Measurements from ENCODE around the gene HPN. TPM values are rescaled to one million over a fixed set of nuclear protein-coding genes. Genes with fewer than 3 reads are reported as not detected.

HPN gene
- total RNA-seq, 1 donor from 2014 or later = not detected

DNA sequence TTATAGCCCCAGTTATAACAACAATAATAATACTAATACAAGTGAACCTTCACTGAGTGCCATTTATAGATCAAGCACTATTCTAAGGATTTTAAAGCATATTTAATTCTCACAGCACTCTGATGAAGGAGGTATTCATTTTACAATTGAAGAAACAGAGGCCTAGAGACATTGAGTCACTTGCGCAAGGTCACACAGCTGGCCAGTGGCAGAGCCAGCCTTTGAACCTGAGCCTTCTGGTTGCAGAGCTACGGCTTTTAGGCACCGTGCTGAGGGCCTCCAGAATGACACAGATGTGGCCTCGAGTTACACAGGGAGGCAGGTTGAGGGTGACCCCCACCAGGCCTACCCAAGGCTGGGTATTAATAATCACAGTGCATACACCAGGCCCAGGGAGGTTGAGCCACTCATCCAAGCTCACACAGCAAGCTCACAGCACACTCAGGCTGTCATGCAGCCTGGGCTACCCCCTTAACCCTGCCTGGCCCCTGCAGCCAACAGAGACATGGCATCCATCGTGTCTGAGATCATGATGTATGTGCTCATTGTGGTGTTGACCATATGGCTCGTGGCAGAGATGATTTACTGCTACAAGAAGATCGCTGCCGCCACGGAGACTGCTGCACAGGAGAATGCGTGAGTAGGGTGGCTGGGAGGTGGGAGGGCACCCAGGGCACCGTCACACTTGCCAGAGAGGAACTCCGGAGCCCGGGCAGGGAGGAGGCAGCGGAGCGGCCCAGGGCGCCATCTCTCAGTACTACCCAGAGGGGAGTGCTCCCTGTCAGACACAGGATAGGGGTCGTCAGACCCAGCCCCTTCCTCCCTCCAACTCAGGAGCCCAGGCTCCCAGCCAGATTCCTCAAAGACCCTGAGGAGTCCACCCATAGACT, 2.7 kb upstream of the HPN start:
- TF ChIP-seq, protein P1, sequence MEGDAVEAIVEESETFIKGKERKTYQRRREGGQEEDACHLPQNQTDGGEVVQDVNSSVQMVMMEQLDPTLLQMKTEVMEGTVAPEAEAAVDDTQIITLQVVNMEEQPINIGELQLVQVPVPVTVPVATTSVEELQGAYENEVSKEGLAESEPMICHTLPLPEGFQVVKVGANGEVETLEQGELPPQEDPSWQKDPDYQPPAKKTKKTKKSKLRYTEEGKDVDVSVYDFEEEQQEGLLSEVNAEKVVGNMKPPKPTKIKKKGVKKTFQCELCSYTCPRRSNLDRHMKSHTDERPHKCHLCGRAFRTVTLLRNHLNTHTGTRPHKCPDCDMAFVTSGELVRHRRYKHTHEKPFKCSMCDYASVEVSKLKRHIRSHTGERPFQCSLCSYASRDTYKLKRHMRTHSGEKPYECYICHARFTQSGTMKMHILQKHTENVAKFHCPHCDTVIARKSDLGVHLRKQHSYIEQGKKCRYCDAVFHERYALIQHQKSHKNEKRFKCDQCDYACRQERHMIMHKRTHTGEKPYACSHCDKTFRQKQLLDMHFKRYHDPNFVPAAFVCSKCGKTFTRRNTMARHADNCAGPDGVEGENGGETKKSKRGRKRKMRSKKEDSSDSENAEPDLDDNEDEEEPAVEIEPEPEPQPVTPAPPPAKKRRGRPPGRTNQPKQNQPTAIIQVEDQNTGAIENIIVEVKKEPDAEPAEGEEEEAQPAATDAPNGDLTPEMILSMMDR (IDR thresholded peaks at IDR 0.05) = no peak
- H3K4me3 Mint-ChIP-seq (ENCODE audit: unreplicated experiment) = no peak overlapping the region
- no peak overlapping the region for H3K27ac Mint-ChIP-seq (ENCODE audit: unreplicated experiment)
- no peaks in the 10 kb centered on the region for H3K9me3 Mint-ChIP-seq (ENCODE audit: unreplicated experiment)
- H3K4me1 Mint-ChIP-seq (ENCODE audit: unreplicated experiment) = peaks cover 9% of the 10 kb centered on the region
- peaks cover 7% of the 10 kb centered on the region for H3K36me3 Mint-ChIP-seq (ENCODE audit: unreplicated experiment)
- no peaks in the 10 kb centered on the region for H3K27me3 Mint-ChIP-seq (ENCODE audit: unreplicated experiment)
- DNase-seq (ENCODE audit: extremely low spot score, unreplicated experiment) = no peak

DNA sequence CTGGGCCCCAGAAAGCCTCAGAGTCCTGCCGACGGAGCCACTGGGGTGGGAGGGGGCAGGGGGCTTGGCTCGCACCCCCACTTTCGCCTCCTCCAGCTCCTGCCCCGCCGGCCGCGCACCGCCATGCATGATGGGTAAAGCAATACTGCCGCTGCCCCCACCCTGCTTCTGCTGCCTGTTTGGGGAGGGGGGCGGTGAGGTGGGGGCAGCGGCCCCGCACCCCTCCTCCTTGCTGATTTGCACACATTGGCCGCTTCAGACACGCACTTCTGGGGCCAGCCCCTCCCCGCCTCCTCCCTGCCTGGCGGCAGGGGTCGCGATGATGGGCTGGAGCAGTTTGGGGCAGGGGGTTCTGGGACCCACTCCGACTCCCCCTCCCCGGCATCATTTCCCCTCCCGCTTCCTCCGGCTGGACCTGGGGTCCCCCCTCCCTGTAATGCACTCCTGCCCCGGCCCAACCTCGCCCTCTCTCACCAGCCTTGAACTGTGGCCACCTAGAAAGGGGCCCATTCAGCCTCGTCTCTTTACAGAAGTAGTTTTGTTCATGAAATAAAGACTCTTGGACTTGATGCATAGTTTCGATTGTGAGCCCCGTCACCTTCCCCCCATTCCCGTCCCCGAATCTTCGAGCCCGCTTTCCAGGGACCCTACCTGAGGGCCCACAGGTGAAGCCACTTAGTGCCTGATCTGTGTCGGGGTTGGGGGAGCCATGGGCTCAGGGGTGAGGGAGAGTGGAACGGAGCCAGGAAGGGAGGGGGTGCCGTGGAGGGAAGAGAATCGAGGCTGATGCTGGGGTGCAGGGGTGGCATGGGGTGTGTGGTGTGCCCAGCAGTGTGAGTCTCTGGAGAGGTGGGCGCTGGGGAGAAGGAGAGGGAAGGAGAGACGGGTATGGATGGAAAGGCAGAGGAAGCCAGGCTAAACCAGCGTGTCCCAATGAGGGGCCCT, 1.4 kb upstream of the HPN start:
- Mint-ChIP-seq H3K36me3 (ENCODE audit: unreplicated experiment) (no peaks in the 10 kb centered on the region), H3K27me3 (ENCODE audit: unreplicated experiment) (no peaks in the 10 kb centered on the region), H3K9me3 (ENCODE audit: unreplicated experiment) (no peaks in the 10 kb centered on the region), H3K4me1 (ENCODE audit: unreplicated experiment) (peaks cover 9% of the 10 kb centered on the region), H3K4me3 (ENCODE audit: unreplicated experiment) (no peak overlapping the region), H3K27ac (ENCODE audit: unreplicated experiment) (no peak overlapping the region)
- TF ChIP-seq, protein P1 (IDR thresholded peaks at IDR 0.05) = no peak
- DNase-seq (ENCODE audit: extremely low spot score, unreplicated experiment) = no peak

DNA sequence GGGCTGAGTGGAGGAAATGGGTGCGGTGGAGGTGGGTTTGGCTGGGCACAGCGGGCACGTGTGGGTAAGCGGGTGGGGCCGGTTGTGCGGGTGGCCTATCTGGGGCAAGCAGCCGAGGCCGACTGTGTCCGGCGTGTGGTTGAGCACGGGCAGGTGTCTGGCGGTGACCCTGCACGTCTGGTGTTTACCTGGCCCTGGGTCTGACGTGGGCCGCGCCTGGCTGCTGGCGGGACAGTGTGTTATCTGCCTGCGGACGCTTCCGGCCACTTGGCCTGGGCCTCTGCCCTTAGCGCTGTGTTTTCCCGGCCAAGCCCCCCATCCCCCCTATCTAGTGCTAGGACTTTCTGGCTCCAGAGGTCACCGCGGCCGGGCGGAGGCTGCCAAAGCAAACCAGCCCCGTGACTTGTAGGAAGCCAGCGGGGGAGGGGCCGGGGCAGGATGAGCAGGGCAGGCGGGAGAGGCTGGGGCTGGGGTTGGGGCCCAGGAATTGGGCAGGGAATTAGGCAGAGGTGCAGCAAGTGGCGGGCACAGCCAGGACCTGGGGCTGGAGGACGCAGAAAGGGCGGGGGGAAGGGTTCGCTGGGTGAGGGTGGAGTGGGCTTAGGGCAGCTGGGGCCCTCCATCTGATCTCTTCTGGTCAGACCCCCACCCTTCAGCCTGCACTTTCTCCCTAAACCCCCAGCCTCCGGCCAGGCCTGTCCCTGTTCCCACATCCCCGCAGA, 534 bp upstream of the HPN start:
- H3K27me3 Mint-ChIP-seq (ENCODE audit: unreplicated experiment) = no peaks in the 10 kb centered on the region
- no peaks in the 10 kb centered on the region for H3K9me3 Mint-ChIP-seq (ENCODE audit: unreplicated experiment)
- TF ChIP-seq, protein P1 (IDR thresholded peaks at IDR 0.05) = no peak
- peaks cover 9% of the 10 kb centered on the region for H3K4me1 Mint-ChIP-seq (ENCODE audit: unreplicated experiment)
- H3K4me3 Mint-ChIP-seq (ENCODE audit: unreplicated experiment) = no peak overlapping the region
- H3K36me3 Mint-ChIP-seq (ENCODE audit: unreplicated experiment) = no peaks in the 10 kb centered on the region
- no peak overlapping the region for H3K27ac Mint-ChIP-seq (ENCODE audit: unreplicated experiment)
- no peak for DNase-seq (ENCODE audit: extremely low spot score, unreplicated experiment)

DNA sequence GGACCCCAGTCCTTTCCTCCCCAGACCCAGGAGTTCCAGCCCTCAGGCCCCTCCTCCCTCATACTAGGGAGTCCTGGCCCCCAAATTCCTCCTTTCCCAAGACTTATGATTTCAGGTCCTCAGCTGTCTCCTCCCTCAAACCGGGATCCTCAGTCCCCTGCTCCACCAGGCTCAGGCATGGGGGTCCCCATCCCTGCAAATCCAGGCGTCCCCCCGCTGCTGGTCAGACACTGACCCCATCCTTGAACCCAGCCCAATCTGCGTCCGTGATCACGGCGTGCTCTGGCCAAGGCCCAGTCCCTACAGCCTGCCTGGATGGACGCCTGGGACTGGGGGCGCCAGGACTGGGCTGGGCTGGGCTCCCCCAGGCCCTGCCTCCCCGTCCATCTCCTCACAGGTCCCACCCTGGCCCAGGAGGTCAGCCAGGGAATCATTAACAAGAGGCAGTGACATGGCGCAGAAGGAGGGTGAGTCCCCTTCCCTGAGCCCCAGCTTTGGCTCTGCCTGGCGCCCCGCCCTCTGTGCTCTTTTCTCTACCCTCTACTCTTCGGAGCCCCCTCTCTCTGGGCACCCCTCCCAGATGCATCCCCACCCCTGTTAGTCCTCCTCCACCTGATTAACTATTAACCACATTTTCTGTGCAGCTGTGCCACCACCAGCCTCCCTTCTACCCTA, 672 bp downstream of the HPN start:
- Mint-ChIP-seq H3K27ac (ENCODE audit: unreplicated experiment) (no peak overlapping the region), H3K9me3 (ENCODE audit: unreplicated experiment) (no peaks in the 10 kb centered on the region), H3K36me3 (ENCODE audit: unreplicated experiment) (no peaks in the 10 kb centered on the region), H3K4me3 (ENCODE audit: unreplicated experiment) (no peak overlapping the region), H3K4me1 (ENCODE audit: unreplicated experiment) (peaks cover 9% of the 10 kb centered on the region), H3K27me3 (ENCODE audit: unreplicated experiment) (no peaks in the 10 kb centered on the region)
- TF ChIP-seq, protein P1 (IDR thresholded peaks at IDR 0.05) = no peak
- DNase-seq (ENCODE audit: extremely low spot score, unreplicated experiment) = no peak

Data from osteocyte (in vitro differentiated cells).